Measurements from ENCODE around the gene SPTBN5.

The SPTBN5 gene

DNA sequence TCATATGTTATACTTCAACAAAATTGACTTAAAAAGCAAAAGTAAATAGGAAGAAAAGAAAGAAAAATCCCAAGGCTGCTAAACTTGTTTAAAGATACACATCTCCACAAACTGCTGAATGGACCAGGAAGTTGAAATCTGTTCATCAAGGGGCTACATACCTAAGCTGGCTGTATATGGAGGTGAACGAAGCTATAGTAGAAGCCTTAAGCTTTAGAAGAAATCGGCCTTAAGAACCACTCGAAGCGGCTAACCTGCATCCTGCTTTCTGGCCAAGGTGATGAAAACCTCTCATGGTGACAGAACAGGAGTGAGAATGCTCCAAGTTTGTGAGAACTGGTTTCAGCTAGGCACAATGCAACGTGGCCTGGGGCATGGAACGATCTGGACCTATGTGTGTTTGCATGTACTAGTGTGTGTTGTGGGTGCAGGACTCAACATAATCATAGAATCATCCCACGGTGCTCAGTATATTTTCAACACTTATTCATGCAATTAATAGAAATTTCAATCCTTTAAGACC is 31.3 kb upstream of the SPTBN5 start:
- DNase-seq: no peak

DNA sequence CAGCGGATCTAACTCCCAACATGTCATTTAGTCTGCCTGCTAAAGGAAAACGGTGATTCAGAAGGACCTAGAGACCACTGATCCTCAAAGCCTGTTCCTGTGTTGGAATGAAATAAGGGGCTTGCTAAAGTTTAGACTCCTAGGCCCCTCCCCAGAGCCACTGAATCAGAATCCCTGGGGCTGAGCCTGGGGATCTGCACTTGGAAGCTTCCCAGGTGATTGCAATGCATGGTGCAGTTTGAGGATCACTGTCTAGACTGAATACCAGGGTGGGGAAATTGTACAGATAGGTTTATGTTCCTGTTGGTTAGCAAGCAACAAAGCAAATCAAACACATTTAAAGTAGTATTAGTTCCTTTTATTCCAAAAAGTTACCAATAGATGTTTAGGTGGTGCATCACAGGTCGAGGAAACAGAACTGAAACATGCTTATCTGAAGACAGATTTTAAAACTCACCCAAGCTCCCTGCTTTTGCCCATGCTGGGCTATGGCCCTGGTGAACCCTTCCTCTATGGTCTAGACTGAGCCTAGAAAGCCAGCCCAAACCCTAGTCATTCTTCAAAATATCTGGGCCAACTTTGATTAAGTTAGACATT is 29.6 kb upstream of the SPTBN5 start:
- no peak for DNase-seq

DNA sequence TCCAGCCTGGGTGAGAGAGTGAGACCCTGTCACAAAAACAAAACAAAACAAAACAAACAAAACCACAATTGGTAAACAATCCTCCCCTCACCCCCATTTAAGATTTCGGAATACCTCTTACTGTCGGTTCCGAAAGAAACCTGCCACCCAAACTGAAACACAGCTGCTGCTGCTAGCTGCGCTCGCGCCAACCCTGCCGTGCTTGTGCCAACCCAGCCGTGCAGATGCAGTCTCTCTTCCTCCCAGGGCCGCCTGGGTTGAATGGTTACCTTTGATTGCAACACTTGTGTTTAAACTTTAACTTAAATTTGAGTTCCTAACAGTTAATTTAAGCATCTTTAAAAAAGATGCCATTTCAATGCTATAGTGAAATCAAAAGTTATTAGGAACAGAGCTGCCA is 28.5 kb upstream of the SPTBN5 start:
- DNase-seq: no peak

DNA sequence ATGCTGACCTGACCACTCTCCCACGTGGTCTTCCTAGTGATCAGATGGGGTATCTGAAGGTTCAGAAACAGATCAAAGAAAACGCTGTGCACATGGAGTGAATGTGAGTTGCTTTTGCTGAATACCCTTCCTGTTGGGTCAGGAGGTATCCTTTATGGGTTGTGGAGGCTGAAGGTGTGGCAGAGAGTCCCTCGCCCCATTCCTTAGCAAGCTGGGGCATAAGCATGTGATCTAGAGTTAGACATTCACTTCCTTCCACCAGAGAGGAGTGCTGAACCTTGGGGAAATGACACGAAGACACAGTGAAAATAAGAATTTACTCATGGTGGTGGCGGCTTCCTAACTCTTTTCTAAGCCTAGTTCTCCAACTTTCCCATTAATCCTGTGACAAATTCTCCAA is 27.8 kb upstream of the SPTBN5 start:
- no peak for DNase-seq

DNA sequence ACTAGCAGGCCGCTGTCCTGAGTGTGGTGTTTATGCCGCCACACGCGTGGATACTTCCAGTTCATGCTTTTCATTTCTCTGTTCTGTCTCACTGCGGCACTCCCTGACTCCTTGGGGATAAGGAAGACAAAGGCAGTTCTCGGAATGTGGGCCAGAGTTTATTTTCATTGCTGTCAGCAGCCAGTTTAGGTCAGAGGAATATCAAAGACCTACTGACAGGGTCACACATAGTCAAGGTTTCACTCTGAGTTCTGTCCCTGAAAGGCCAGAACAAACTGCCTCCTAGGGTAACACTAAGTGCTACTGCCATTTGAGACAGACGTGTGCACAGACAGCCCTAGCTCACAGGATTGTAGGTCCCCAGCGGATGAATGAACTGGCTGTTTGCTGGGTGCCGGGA is 27.3 kb upstream of the SPTBN5 start:
- no peak for DNase-seq

DNA sequence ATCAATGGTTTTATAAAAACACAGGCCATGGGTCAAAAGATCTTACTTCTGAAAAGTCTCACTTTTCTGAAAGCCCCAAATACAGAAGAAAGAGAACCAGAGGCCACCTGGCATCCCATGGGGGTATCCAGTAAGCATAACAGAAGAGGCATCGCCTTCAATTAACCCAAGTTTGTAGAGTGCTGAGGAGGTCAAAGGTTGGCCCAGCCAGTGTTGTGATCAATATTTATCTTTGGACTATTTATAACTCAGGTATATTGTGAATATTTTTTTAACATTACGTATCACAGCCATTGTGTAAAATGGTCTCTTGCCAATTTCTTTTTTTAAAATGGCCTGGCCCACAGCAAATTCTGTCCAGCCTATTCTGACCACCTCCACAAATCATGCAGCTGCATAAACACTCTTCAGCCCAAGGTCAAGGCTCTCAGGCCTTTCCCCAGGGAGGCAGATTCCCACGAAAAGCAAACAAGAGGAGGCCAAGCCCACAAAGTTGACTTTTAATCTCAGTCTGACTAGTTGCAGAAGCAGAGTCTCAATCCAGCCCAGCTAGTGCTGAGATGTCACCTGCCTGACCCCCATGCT is 26.2 kb upstream of the SPTBN5 start:
- DNase-seq: no peak

DNA sequence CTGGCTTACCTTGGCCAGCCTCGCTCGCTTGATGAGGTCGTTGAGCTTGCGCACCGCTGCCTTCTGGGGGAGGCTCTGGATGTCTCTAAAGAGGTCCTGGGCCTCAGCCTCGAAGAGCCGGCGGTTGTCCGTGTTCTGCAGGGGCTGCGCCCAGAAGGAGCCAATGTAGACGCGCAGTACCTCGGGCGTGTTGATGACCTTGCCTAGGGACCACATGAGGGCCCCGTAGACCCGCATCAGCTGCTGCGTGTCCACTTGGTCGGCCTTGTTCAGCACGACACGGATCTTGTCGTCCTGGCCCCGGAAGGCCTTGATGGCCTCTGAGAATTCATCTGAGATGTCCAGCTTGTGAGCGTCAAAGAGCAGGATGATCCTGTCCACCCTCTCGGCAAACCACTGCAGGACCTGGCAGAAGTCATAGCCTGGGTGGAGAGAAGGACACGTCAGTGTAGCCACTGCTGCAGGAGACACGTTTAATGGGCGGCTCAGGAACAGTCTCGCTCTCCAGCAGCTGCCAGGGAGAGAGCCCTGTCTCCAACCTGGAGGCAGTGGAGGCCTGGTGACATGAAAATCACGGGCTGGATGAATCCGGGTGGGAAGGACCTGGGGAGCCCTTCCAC is 25.5 kb upstream of the SPTBN5 start:
- DNase-seq: no peak

DNA sequence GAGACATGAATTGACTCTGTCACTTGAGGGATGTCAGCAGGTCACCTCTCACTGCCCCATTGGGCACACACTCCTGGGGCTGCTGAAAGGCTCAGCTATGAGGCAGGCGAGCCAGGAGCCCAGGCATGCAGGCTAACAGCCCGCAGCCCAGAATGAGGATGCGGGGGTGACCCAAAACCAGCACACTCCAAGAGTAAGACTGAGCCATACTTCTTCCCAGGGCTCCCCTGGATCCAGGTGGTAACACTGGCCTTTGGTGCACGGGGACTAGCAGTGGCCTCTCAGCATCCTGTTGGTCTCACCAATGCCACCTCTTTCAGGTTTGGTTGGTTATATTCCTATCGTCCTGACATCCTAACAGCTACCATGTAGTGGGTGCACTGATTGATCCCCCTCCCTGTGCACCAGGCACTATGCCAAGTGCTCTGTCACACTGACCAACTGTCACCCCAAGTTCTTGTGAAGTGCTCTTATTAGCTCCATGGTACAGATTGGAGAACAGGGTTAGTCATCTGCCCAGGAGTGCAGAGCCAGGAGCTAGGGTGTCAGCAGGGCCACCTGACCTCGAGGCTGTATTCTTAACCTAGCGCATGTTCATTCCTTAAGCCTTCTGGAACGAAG is 24.8 kb upstream of the SPTBN5 start:
- no peak for DNase-seq

DNA sequence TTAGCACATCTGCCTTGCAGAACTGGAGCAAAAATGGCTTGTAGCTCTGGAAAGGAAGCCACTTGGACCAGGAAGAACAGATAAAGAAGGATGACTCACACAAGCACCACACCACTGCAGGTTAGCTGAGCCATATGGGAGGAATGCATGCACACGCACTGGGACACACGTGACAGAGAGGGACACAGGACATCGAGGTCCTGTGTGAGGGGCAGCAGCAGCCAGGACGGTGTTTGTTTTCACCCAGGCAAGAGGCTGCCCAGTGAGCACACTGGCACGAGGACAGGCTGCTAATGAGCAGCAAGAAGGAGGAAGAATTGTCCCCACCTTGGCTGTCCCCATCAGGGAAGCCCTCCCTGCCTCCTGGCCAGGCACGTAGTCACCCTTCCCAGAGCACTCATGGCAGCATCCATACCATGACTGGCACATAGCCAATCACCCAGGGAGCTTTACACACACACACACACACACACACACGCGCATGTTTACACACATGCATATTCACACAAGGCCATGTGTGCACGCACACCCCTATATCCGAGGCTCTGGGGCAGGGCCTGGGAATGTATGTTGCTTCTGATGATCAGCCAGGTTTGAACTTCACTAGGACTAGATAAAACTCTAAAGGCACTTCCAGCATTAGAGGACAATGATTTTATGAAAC is 24.0 kb upstream of the SPTBN5 start:
- no peak for DNase-seq

DNA sequence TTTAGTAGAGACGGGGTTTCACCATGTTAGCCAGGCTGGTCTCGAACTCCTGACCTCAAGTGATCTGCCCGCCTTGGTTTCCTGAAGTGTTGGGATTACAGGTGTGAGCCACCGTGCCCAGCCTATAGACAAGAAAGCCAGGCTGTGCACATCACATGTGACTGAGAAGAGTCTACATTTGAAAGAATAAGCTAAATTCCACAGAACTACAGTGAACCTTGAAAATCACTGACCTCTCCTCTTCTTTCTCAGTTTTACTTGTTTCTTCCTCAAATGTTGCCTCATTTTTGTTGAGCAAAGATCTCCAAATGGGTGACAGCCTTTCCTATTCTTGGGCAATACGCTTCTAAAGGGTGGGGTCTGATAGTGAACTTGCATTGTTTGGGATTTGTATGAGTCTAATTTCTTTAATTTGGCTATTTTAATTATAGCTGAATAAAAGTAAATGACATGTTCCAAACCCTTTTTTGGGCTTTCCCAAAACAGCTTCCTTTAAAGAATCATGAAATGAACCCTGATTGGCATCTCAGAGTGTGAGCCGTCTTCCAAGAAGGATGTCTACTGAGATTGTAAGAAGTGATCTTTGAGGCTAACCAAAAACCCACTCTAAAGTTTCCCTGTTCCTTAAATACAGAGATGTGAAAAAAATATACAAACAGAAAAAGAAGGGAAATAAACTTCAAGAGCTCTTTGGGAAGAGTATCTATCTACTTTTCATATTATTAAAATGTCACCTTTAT is 21.6 kb upstream of the SPTBN5 start:
- DNase-seq: no peak

DNA sequence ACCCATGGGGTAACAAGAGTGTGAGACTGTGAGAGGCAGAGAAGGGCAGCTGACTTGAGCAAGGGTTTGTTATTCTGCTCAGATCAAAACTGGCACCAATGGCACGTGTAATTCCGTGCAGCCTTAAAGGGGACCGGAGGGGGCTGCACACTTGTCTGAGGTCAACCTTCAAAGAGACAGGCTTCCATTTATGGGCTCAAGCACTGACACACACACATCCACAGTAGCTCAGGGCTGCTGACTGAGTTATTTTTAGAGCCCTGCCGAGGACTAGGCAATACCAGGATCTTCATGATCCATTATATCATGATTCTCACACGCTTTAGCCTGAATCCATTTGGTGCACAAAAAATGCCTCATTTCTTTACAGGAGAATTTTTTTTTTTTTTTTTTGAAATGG is 20.6 kb upstream of the SPTBN5 start:
- DNase-seq: no peak

DNA sequence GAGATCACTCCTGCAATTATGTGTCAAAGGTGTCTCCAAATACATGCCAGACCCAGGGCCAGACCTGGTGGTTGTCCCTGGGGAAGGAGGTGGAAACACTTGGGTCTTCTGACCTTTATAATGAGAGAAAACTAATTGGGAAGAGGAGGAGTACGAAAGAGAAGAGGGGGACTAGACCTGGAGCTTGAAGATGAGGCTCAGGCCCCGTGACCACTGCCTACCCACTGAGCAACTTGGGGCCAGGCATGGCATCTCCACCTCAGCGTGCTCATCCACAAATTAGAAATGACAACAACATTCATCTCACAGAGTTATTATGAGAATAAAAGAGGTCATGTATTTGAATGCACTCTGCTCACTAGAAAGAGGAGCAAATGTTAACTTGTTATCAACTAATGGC is 19.4 kb upstream of the SPTBN5 start:
- DNase-seq: no peak

DNA sequence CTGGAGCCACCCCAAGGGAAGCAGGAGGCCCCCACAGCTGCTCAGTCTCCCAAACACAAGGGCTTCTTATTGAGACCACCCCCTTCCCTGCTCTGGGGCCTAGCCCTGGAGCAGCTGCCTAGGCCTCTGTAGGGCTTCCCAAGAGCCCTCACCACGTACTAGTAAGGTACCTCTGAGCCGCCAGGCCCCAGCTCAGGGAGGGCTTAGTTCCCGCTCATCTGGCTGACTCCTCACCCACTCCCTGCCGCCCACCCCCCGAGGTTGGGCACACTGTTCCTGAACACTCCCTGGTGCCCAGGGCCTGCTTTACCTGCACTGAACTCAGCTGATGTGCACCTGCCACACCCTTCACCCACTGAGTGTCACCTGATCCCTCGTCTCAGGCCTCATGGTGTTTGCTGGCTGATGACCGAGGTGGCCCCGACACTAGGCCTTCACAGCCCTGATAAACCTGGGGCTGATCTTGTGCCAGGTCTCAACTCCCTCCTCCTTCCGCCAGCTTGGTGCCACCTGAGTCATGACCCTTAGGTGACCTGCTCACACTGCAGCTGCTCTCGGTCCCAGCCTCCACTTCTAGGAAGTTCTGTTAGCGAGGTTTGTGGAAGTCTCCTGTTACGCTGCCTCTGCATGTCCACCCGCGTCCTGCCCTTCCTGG is 18.0 kb upstream of the SPTBN5 start:
- DNase-seq: no peak

DNA sequence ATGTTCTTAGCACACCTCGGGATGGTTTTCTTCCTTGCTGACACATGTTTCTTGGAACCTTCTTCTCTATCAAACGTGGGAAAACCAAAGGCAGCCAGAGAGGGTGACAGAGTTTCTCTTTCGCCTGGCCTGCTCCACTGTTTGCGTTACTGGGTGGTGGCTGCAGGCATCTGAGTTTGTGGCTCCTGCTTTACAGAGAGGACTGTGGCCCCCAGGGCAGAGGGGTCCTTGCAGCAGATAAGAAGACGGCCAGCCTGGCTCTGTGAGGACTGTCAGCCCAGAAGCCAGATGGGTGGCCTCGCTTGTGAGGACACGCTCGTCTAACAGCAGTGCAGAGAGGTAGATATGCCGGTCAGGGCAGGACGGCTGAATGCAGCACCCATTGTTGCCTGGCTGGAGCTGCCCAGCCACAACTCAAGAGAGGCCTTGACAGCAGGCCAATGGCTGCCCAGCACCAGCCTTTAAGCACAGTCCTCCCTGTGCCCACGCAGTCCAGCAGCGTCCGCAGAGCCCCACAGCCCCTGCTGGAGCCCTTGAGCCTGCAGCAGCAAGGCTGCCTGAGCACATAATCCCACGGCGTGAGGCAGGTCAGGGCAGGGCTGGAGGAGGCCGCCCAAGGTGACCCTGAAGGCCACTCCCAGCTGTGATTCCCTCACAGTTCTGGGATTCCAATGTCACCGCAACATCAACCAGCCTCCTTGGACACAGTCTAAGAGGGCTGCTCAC is 15.0 kb upstream of the SPTBN5 start:
- no peak for DNase-seq

DNA sequence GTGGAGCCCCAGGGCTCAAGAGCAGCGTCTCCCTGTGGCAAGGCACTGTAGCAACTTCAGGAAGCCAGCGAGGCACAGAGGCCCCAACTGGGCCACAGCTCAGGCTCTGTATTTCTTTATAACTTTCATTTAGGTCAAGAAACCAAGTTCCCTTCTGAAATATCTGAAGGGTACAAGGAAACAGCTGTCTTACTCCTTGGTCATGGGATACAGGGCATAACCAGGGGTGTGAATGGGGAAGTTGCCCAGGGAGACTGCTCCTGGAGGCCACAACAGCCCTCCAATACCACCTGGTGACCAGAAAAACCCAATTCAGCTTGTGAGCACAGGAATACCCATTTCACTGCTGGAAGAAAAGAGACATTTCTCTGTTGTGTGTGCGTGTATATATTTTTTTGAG is 13.3 kb upstream of the SPTBN5 start:
- DNase-seq: no peak

DNA sequence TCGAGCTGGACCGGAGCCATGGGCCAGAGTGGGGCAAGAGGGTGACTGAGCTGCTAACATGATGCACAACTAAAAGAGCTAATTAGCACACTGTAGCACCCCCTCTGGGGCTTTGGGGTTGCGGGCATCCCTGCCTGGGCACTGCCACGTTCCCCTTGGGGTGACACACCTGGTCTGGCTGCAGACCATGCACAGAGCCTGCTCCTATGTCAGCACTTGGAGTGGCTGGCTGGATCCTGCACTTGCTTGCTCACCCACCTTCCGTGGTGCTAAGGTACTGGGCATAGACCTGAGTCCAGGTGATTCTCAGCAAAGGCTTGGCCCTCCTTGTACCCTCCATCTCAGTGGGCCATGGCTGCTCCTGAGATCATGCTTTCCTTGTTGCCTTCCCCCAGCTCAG is 12.8 kb upstream of the SPTBN5 start:
- DNase-seq: no peak

DNA sequence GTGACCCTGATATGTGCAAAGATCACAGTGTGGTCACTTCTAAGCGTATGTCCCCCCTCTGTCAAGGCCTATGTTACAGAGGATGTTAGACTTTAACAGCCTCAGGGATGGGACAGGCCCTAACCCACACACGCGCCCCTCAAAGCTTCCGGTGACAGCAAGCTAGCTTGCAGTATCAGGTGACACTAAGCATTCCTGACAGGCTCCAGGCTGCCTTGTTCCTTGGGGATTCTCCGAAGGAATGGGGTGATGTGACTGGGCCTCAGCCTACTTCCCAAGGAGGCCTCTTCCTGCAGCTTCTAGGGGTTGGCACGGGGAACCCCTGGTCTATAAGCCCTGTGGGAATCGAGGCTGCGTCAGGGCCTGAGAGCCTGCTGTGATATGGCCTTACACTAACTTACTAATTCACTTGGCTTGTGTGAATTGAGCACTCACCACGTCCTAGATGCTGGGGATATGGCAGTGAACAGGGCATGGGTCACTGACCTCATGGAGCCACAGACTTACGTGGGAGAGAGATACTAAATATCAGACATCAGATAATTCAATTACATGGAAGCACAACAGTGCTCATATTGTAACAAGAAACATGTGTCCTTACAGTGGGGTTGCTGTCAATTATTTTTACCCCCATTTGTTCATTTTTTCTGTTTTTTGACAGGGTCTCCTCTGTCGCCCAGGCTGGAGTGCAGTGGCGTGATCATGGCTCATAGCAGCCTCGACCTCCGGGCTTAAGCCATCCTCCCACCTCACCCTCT is 11.4 kb upstream of the SPTBN5 start:
- DNase-seq: no peak

DNA sequence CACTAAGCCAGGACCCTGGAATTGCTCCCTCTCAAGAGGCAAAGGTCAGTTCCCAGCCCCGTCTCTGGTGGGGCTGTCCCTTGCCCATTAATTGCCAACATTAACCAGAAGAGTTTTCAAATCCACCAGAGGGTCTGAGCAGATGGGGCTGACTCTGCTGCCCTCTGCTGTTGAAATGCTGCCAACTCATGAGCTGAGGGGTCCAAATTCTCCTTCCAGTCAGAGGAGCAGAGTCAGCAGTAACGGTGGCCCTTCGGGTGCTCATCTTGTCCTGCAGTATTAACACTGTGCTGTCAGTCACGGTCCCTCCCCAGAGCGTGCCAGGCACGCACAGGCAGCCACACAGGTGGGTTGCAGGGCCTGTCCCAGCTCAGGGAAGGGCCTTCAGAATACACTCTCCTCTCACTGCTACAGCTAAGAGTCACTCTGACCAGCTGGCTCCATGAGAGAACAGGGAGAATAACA is 10.7 kb upstream of the SPTBN5 start:
- peak; percentile 56 to 58 for DNase-seq

DNA sequence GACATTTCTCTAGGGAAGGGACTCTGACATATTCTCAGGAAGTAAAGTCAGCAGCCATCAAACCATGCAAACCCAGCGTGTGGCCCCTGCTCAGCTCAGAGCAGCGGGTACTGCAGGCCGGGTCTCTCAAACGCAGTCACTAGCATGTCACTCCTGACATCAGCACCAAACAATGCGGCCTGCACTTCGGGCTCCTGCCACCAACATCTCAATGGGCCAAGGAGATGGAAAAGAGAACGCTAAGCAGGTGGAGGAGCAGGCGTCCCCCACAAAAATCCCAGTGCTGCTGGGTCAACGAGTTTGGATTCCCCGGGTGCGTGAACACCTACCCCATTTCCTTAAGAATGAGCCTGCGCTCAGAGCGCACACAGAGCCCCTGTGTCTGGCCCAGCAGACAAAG is 9.9 kb upstream of the SPTBN5 start:
- DNase-seq: no peak

DNA sequence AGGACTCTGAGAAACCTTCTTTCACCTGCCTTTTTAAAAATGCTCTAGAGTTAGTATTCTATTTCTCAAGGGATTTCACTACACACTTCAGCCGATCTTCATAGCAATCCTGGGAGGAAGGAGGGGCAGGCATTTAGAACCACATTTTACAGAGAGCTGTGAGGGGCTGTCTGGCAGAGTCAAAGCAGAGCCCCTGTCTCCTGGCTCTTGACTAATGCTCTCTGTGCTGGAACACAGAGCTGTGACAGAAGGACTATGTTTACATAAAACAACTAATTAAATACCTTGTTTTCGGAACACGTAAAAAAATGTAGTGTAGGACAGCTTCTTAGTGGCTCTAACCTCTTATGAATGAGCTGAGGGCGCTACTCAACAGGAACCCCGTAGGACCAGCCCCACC is 7.6 kb upstream of the SPTBN5 start:
- no peak for DNase-seq

Measured in stimulated activated CD4-positive, alpha-beta T cell treated with anti-CD3 and anti-CD28 coated beads, Interleukin-4, amount 100 ng/mL, for 4 hours (primary cell).